GM12878 (cell line): ENCODE results near the gene STXBP2. TPM values are rescaled to one million over a fixed set of nuclear protein-coding genes. Genes with fewer than 3 reads are reported as not detected.
"Not testable (repeated sequence)": the region's sequence is repeated elsewhere in the genome, so short reads cannot be mapped to it uniquely, and the experiment has no call there.

Source experiments
- ATAC-seq: fragments of 200-7000 bp; cut with Tn5 transposase; 3 replicates; pipeline ENCODE4 v1.9.1; 2020; ENCODE audit warnings: mild to moderate bottlenecking, moderate library complexity
- BruUV-seq: library from RNA; stranded (reverse); fragments of 400-500 nt; replicated peaks from 2 replicates; lab custom pipeline; 2021; lab: Mats Ljungman, UMichigan
- CTCF ChIA-PET: fragments of 300-600 bp; sonication (Branson Sonifier 250); formaldehyde crosslinking; extraction: SDS; loops from one replicate; lab custom pipeline; 2021; ENCODE audit warnings: inconsistent platforms; lab: Yijun Ruan, JAX
- POLR2A ChIA-PET: fragments of 350-600 bp; formaldehyde crosslinking; extraction: SDS; loops from one replicate; lab custom pipeline; 2021; ENCODE audit warnings: inconsistent platforms; lab: Charles Lee
- RAD21 ChIA-PET: fragments of 300-600 bp; sonication (Branson Sonifier 250); formaldehyde crosslinking; loops from one replicate; lab custom pipeline; 2023; ENCODE audit warnings: antibody characterized with exemption; ENCODE audit not compliant: unreplicated experiment; lab: Charles Lee
- SMC1A ChIA-PET: fragments of 300-600 bp; sonication (Branson Sonifier 250); formaldehyde crosslinking; loops from one replicate; lab custom pipeline; 2023; ENCODE audit not compliant: unreplicated experiment, uncharacterized antibody; lab: Charles Lee
- DNase-seq: peaks from one replicate; pipeline ENCODE4 v3.0.0-alpha.2; 2011; ENCODE audit warnings: low read depth, low spot score
- FAIRE-seq: peaks from 3 replicates; lab custom pipeline; 2011; peaks lifted over from hg19 to GRCh38; lab: Jason Lieb, UNC
- H2AFZ ChIP-seq: 2 replicates; pipeline ENCODE4 v1.6.0; 2011; ENCODE audit warnings: low read depth, low read length, control low read depth; ENCODE audit not compliant: control insufficient read depth
- H3K27ac ChIP-seq: 2 replicates; pipeline ENCODE4 v1.5.1; 2011; ENCODE audit warnings: control low read depth; ENCODE audit not compliant: control insufficient read depth, insufficient read depth
- H3K27me3 ChIP-seq, 2 experiments: replicated peaks in 1 of 2; 2 replicates each; pipeline versions ENCODE4 v1.6.0 to v1.6.1; 2011; ENCODE audit warnings: low read length in 1 of 2; ENCODE audit not compliant: control insufficient read depth in 2 of 2, insufficient read depth in 2 of 2
- H3K36me3 ChIP-seq, 2 experiments: 2 replicates each; pipeline ENCODE4 v1.5.1; 2011; ENCODE audit warnings: low read length in 1 of 2; ENCODE audit not compliant: control insufficient read depth in 2 of 2, insufficient read depth in 2 of 2
- H3K4me1 ChIP-seq: 2 replicates; pipeline ENCODE4 v1.6.1; 2011; ENCODE audit warnings: mild to moderate bottlenecking, low read length, moderate library complexity, mixed read lengths; ENCODE audit not compliant: control insufficient read depth, insufficient read depth
- H3K4me2 ChIP-seq: 2 replicates; pipeline ENCODE4 v1.6.0; 2011; ENCODE audit warnings: control low read depth; ENCODE audit not compliant: control insufficient read depth, insufficient read depth
- H3K4me3 ChIP-seq: fragments of 200-600 bp; sonication (generic); 2 replicates; pipeline ENCODE4 v1.5.1; 2016
- H3K79me2 ChIP-seq: 2 replicates; pipeline ENCODE4 v1.6.0; 2011; ENCODE audit warnings: low read length; ENCODE audit not compliant: control insufficient read depth, insufficient read depth
- H3K9ac ChIP-seq: 2 replicates; pipeline ENCODE4 v1.8.0; 2011; ENCODE audit warnings: low read length, control low read depth, mixed read lengths; ENCODE audit not compliant: control insufficient read depth, insufficient read depth
- H3K9me3 ChIP-seq: replicated peaks from 3 replicates; pipeline ENCODE4 v1.5.1; 2011; ENCODE audit warnings: mild to moderate bottlenecking, low read length; ENCODE audit not compliant: control insufficient read depth, insufficient read depth
- H4K20me1 ChIP-seq: 2 replicates; pipeline ENCODE4 v1.6.0; 2011; ENCODE audit not compliant: control insufficient read depth, insufficient read depth
- CHD4 ChIP-seq: fragments of 200-600 bp; sonication (generic); IDR thresholded peaks from 2 replicates; pipeline ENCODE4 v1.6.1; 2016; ENCODE audit warnings: mild to moderate bottlenecking
- MAX ChIP-seq: IDR thresholded peaks from 2 replicates; pipeline ENCODE4 v1.6.1; 2012; ENCODE audit warnings: low read depth, low read length, improper control_type of control experiment
- RELA ChIP-seq: fragments of 450-650 bp; IDR thresholded peaks from 2 replicates; pipeline ENCODE4 v1.8.0; 2014; ENCODE audit warnings: borderline replicate concordance; ENCODE audit not compliant: partially characterized antibody
- SMARCA5 ChIP-seq: fragments of 450-650 bp; IDR thresholded peaks from 2 replicates; pipeline ENCODE4 v1.6.1; 2017; ENCODE audit warnings: mild to moderate bottlenecking
- SREBF1 ChIP-seq: IDR thresholded peaks from 2 replicates; pipeline ENCODE4 v1.6.1; 2012; ENCODE audit warnings: mild to moderate bottlenecking, low read length
- SRF ChIP-seq, 2 experiments: IDR thresholded peaks; 2 replicates each; pipeline ENCODE4 v1.6.1; 2011; ENCODE audit warnings: low read depth in 2 of 2, low read length in 2 of 2, mild to moderate bottlenecking in 1 of 2, moderate library complexity in 1 of 2
- STAT1 ChIP-seq: fragments of 450-650 bp; conservative IDR thresholded peaks from 2 replicates; pipeline ENCODE4 v1.6.1; 2014; ENCODE audit warnings: antibody characterized with exemption, mild to moderate bottlenecking
- TBL1XR1 ChIP-seq: IDR thresholded peaks from 2 replicates; pipeline ENCODE4 v1.6.1; 2012; ENCODE audit warnings: low read depth, low read length, improper control_type of control experiment
- TCF7 ChIP-seq: IDR thresholded peaks from 2 replicates; pipeline ENCODE4 v1.6.1; 2014; ENCODE audit warnings: antibody characterized with exemption, borderline replicate concordance
- ZNF217 ChIP-seq: fragments of 450-650 bp; IDR thresholded peaks from 2 replicates; pipeline ENCODE4 v1.6.1; 2017; ENCODE audit warnings: antibody characterized with exemption, mild to moderate bottlenecking
- ZNF622 ChIP-seq: fragments of 450-650 bp; IDR thresholded peaks from 2 replicates; pipeline ENCODE4 v1.6.1; 2017; ENCODE audit warnings: mild to moderate bottlenecking, inconsistent platforms
- WGBS: methylation state at CpG from one replicate; pipeline ENCODE4 v1.1.6; 2016; ENCODE audit warnings: low lambda C conversion rate; ENCODE audit not compliant: insufficient replicate concordance, insufficient coverage; ENCODE audit errors: missing lambda C conversion rate; 5-methylcytosine and 5-hydroxymethylcytosine counted together
- in situ Hi-C: fragments of 300-500 bp; cut with MboI; formaldehyde crosslinking; loops from 9 replicates; pipeline ENCODE4 v1.14.3; 2018; ENCODE audit warnings: mixed read lengths
- intact Hi-C: fragments of 100-400 bp; cut with micrococcal nuclease; formaldehyde crosslinking; loops from one replicate; pipeline ENCODE4 v1.14.2; 2022; ENCODE audit not compliant: unreplicated experiment
- polyA plus RNA-seq, 11 experiments: library from polyadenylated mRNA; depleted of rRNA in 4 of 11; unstranded in 6 of 11; stranded (reverse) in 5 of 11; fragments of >200 nt; fragmentation: Nextera tagmentation in 4 of 11; fragmentation: Illumina TruSeq in 1 of 11; extraction: Ambion mirVana in 4 of 11; extraction: Trizol in 1 of 11; gene quantifications; 1 replicate in 1 of 11; 2 replicates in 10 of 11; pipeline versions ENCODE4 v1.2.1 to v1.2.3, GENCODE V29; 2011 to 2016; ENCODE audit warnings: inconsistent platforms in 2 of 11, missing spikeins in 2 of 11, low read depth in 1 of 11
- total RNA-seq, 4 experiments: library from RNA; depleted of rRNA in 3 of 4; stranded (reverse); fragments of >200 nt in 3 of 4; fragmentation: Illumina TruSeq in 1 of 4; extraction: Trizol in 1 of 4; gene quantifications; 2 replicates each; pipeline versions ENCODE4 v1.2.1 to v1.2.3, GENCODE V29; 2013 to 2021

The STXBP2 gene
- total and polyA plus RNA-seq, 10 of the 15 experiments (the other 5 are each of a cell fraction or from before 2014, with no cell fraction given), result 2.6 to 111 (median 61.4) TPM

GRCh38 chr19:7643031-7643415 lies 6.1 kb downstream of the STXBP2 start:
- H2AFZ ChIP-seq, result no peak overlapping the region
- ChIA-PET SMC1A (no interaction called here), RAD21 (no interaction called here), POLR2A (no interaction called here), CTCF (interaction anchor here (0.7 to 1.2 kb wide), 2 partner anchors 13 to 74 kb away, joined by 3 read pairs; partner anchors contain the start of gene PET100)
- H3K4me2 ChIP-seq, result no peak overlapping the region
- DNase-seq, result no peak
- FAIRE-seq, result no peak
- peaks cover 4% of the 10 kb centered on the region for H3K79me2 ChIP-seq
- whole genome bisulfite sequencing, result 94% methylated on average over 8 of the region's 8 CpGs
- no peak for ATAC-seq
- no TSS peak for BruUV-seq
- no peak for TF ChIP-seq STAT1
- no peak for TF ChIP-seq ZNF622
- TF ChIP-seq SRF (IDR thresholded peaks at IDR 0.05; ENCODE audit: low read depth in 2 of 2, low read length in 2 of 2), result no peak
- TF ChIP-seq SREBF1, result no peak
- no peak for TF ChIP-seq TBL1XR1
- TF ChIP-seq SMARCA5, result no peak
- no peak for TF ChIP-seq ZNF217
- TF ChIP-seq CHD4, result no peak
- TF ChIP-seq MAX, result no peak
- no peak for TF ChIP-seq TCF7
- TF ChIP-seq RELA, result no peak
- intact Hi-C loops (no loop called here), in situ Hi-C loops (no loop called here)
- H3K36me3 ChIP-seq, result peaks cover 0 to 7% of the 10 kb centered on the region in 2 experiments; a peak in 3 of 4 replicates
- no peaks in the 10 kb centered on the region for H4K20me1 ChIP-seq
- H3K9me3 ChIP-seq, result no peaks in the 10 kb centered on the region; the same call in 2 of the 3 replicates
- H3K4me3 ChIP-seq, result no peak overlapping the region
- peaks cover 5% of the 10 kb centered on the region for H3K4me1 ChIP-seq
- H3K9ac ChIP-seq, result no peak overlapping the region
- no peak overlapping the region for H3K27ac ChIP-seq
- no peaks in the 10 kb centered on the region for H3K27me3 ChIP-seq

DNA sequence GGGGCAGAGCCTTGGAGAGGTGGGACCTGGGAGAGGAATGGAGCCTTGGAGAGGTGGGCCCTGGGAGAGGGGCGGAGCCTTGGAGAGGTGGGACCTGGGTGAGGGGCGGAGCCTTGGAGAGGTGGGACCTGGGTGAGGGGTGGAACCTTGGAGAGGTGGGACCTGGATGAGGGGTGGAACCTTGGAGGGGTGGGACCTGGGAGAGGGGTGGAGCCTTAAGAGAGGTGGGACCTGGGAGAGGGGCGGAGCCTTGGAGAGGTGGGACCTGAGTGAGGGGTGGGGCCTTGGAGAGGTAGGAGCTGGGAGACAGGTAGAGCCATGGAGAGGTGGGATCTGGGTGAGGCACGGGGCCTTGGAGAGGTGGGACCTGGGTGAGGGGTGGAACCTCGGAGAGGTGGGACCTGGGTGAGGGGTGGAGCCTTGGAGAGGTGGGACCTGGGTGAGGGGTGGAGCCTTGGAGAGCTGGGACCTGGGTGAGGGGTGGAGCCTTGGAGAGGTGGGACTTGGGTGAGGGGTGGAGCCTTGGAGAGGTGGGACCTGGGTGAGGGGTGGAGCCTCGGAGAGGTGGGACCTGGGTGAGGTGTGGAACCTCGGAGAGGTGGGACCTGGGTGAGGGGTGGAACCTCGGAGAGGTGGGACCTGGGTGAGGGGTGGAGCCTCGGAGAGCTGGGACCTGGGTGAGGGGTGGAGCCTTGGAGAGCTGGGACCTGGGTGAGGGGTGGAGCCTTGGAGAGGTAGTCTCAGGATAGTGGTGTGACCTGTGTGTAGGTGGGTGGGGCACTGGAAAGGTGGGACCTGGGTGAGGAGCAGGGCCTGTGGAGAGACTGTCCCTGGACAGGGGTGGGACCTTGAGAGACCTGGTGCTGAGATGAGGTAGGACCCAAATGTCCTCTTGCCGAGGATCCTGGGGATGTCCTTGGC lies 7.0 kb downstream of the STXBP2 start:
- H3K79me2 ChIP-seq, BruUV-seq, RAD21 ChIA-PET, H4K20me1 ChIP-seq, H3K4me2 ChIP-seq, H2AFZ ChIP-seq, H3K36me3 ChIP-seq, CTCF ChIA-PET, H3K4me3 ChIP-seq, H3K4me1 ChIP-seq, H3K9ac ChIP-seq, H3K27me3 ChIP-seq, DNase-seq, FAIRE-seq, intact Hi-C loops, in situ Hi-C loops, H3K27ac ChIP-seq, H3K9me3 ChIP-seq, SMC1A ChIA-PET, ATAC-seq: not testable (repeated sequence)
- 72% methylated on average over 9 of the region's 10 CpGs for WGBS
- POLR2A ChIA-PET, result interaction anchor here (0.6 kb wide), 1 partner anchor 18 kb away, joined by 5 read pairs; no protein-coding TSS in a partner anchor
